Endodermal cell (in vitro differentiated cells): ENCODE measurements around the gene GINS2. TPM values are rescaled to one million over a fixed set of nuclear protein-coding genes. Genes with fewer than 3 reads are reported as not detected.
A peak's percentile ranks its signal among the peaks of the same experiment; 100 is the strongest.

Source experiments
- DNase-seq: peaks from one replicate; pipeline ENCODE4 v3.0.0-alpha.2; 2017
- H3K27ac ChIP-seq: 2 replicates; pipeline ENCODE4 v1.5.1; 2013; ENCODE audit warnings: mild to moderate bottlenecking, low read depth, low read length, moderate library complexity
- H3K27me3 ChIP-seq: 2 replicates; pipeline ENCODE4 v1.6.1; 2013; ENCODE audit warnings: mild to moderate bottlenecking, low read length, moderate library complexity; ENCODE audit not compliant: insufficient read depth, control insufficient read depth, poor library complexity, severe bottlenecking
- H3K36me3 ChIP-seq: 2 replicates; pipeline ENCODE4 v1.7.0; 2013; ENCODE audit warnings: mild to moderate bottlenecking, low read length, moderate library complexity; ENCODE audit not compliant: control insufficient read depth, insufficient read depth
- H3K4me1 ChIP-seq: one replicate; pipeline ENCODE4 v1.7.0; 2013; ENCODE audit warnings: low read length; ENCODE audit not compliant: control insufficient read depth, insufficient read depth
- H3K4me3 ChIP-seq: 2 replicates; pipeline ENCODE4 v1.5.1; 2013; ENCODE audit warnings: mild to moderate bottlenecking, low read length, moderate library complexity
- H3K9ac ChIP-seq: 2 replicates; pipeline ENCODE4 v1.6.1; 2013; ENCODE audit warnings: mild to moderate bottlenecking, low read length, moderate library complexity; ENCODE audit not compliant: poor library complexity, severe bottlenecking; ENCODE audit errors: extremely low read depth
- H3K9me3 ChIP-seq: 2 replicates; pipeline ENCODE4 v1.6.1; 2013; ENCODE audit warnings: mild to moderate bottlenecking, low read length, moderate library complexity; ENCODE audit not compliant: control insufficient read depth
- H3K27ac Mint-ChIP-seq: 2 replicates; pipeline ENCODE4 v1.8.0; 2020; ENCODE audit warnings: mixed read lengths
- H3K27me3 Mint-ChIP-seq: 2 replicates; pipeline ENCODE4 v1.8.0; 2021; ENCODE audit warnings: mild to moderate bottlenecking, mixed read lengths; ENCODE audit not compliant: insufficient read depth
- H3K36me3 Mint-ChIP-seq: 2 replicates; pipeline ENCODE4 v1.8.0; 2020; ENCODE audit warnings: low read depth, mixed read lengths
- H3K4me1 Mint-ChIP-seq: 2 replicates; pipeline ENCODE4 v1.8.0; 2020; ENCODE audit warnings: mixed read lengths
- H3K4me3 Mint-ChIP-seq: 2 replicates; pipeline ENCODE4 v1.8.0; 2020; ENCODE audit warnings: mild to moderate bottlenecking, moderate library complexity, mixed read lengths
- H3K9me3 Mint-ChIP-seq: 2 replicates; pipeline ENCODE4 v1.8.0; 2020; ENCODE audit warnings: mild to moderate bottlenecking, mixed read lengths
- WGBS, 2 experiments: methylation state at CpG; one replicate each; pipeline versions ENCODE4 v1.1.5 to v1.1.7; 2013; ENCODE audit warnings: missing lambda C conversion rate in 2 of 2, mixed read lengths in 1 of 2; ENCODE audit not compliant: insufficient coverage in 1 of 2, insufficient read length in 1 of 2; 5-methylcytosine and 5-hydroxymethylcytosine counted together
- total RNA-seq, 2 donors: library from RNA; stranded (reverse); fragmentation: NEBNext Ultra II Directional in 1 of 2; extraction: Animal tissue kit (Norgen Biotek cat#: 25700) in 1 of 2; gene quantifications; 2 replicates in 1 of 2; 3 replicates in 1 of 2; pipeline ENCODE4 v1.2.1, GENCODE V29; 2021
- TF ChIP-seq, protein P1 (sequence below): fragments of 200-600 bp; sonication (generic); conservative IDR thresholded peaks from 2 replicates; pipeline ENCODE4 v1.5.0; 2021; ENCODE audit warnings: antibody characterized with exemption, mild to moderate bottlenecking

GINS2 gene
- total RNA-seq, 2 donors from 2014 or later, result 32.8 to 42.3 TPM

DNA sequence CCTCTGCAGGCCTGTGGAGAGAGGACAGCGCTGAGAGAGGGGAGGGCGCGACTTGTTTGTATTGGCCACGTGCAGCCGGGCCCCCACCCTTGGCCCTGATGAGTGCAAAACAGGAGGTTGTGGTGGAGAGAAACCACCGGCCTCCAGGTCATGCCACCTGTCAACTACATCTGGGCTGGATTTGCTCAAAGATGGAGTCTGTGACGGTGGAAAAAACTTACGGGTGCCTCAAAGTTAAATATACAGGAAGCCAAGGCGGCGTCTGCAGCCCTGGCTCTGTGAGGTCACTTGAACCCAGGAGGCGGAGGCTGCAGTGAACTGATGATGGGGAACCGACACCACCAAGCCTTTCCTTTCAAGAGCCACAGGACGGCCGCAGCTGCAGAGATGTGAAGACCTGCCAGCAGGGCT, 46.5 kb upstream of the GINS2 start:
- Histone ChIP-seq H3K27ac (no peak overlapping the region), H3K4me1 (no peaks in the 10 kb centered on the region), H3K27me3 (no peaks in the 10 kb centered on the region), H3K4me3 (no peak overlapping the region), H3K9me3 (no peaks in the 10 kb centered on the region), H3K9ac (no peak overlapping the region), H3K36me3 (no peaks in the 10 kb centered on the region)
- no peaks in the 10 kb centered on the region for H3K4me1 Mint-ChIP-seq
- H3K36me3 Mint-ChIP-seq, result peaks cover 2% of the 10 kb centered on the region
- H3K27ac Mint-ChIP-seq, result no peak overlapping the region
- TF ChIP-seq, protein P1, sequence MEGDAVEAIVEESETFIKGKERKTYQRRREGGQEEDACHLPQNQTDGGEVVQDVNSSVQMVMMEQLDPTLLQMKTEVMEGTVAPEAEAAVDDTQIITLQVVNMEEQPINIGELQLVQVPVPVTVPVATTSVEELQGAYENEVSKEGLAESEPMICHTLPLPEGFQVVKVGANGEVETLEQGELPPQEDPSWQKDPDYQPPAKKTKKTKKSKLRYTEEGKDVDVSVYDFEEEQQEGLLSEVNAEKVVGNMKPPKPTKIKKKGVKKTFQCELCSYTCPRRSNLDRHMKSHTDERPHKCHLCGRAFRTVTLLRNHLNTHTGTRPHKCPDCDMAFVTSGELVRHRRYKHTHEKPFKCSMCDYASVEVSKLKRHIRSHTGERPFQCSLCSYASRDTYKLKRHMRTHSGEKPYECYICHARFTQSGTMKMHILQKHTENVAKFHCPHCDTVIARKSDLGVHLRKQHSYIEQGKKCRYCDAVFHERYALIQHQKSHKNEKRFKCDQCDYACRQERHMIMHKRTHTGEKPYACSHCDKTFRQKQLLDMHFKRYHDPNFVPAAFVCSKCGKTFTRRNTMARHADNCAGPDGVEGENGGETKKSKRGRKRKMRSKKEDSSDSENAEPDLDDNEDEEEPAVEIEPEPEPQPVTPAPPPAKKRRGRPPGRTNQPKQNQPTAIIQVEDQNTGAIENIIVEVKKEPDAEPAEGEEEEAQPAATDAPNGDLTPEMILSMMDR, result no peak
- WGBS, 2 experiments, result 89 to 94% methylated on average over 10 to 14 of the region's 14 CpGs
- H3K4me3 Mint-ChIP-seq, result no peak overlapping the region
- DNase-seq, result no peak
- H3K9me3 Mint-ChIP-seq, result no peaks in the 10 kb centered on the region
- no peaks in the 10 kb centered on the region for H3K27me3 Mint-ChIP-seq

DNA sequence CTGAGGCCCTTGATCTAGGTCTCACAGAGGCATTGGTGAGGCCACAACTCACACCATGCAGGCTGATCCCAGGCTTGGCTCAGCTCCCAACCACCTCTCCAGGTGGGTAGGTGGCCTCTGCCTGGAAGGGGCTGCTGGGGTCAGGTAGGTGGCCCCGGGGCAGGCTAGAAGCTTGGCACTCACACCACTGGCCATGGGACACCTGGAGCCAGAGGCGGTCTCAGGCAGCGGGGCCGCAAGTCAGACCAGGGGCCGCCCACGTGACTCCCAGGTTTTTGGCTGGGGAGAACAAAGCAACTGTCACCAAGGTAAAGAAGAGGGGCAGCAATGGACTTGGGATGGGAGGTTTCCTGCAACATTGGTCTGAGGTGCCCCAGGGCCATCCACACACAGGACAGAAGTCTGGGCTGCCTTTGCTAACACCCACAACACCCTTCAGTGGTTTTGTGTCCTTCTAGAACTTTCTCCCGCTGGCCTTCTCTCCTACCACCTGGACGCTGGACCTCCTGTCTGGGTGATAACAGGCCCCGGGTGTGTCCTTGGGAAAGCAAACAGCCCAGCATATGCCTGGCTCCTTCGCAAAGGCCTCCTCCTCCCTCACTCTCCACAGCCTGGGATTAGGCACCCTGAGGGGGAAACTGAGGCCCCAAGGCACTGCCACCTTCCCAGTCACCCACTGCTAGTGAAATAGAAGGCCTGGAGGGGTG, 45.7 kb upstream of the GINS2 start:
- no peak overlapping the region for H3K27ac Mint-ChIP-seq
- H3K4me1 ChIP-seq, result no peaks in the 10 kb centered on the region
- no peak overlapping the region for H3K4me3 ChIP-seq
- no peak for DNase-seq
- H3K9me3 ChIP-seq, result no peaks in the 10 kb centered on the region
- TF ChIP-seq, protein P1, result no peak
- H3K36me3 ChIP-seq, result no peaks in the 10 kb centered on the region
- no peak overlapping the region for H3K4me3 Mint-ChIP-seq
- WGBS, 2 experiments, result 74 to 82% methylated on average over 7 to 10 of the region's 10 CpGs
- H3K27me3 ChIP-seq, result no peaks in the 10 kb centered on the region
- no peaks in the 10 kb centered on the region for H3K27me3 Mint-ChIP-seq
- H3K36me3 Mint-ChIP-seq, result peaks cover 2% of the 10 kb centered on the region
- no peaks in the 10 kb centered on the region for H3K9me3 Mint-ChIP-seq
- no peak overlapping the region for H3K9ac ChIP-seq
- H3K27ac ChIP-seq, result no peak overlapping the region
- peaks cover 3% of the 10 kb centered on the region for H3K4me1 Mint-ChIP-seq

DNA sequence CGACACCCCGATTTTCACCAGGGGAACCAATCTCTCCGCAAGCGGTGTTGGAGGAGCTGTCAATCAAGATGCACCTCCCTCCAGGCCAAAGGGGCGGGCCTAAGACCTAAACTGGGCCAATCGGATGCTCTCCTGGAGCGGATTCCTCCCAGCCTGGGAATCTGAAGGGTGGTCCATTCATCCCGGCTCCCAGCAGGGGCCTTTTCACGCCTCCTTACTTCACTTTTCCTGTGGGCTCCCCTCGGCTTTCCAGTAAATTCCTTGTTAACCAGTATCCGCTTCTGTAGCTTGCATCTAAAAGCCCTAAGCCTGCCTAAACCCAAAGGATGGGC, 45.1 kb upstream of the GINS2 start:
- WGBS, 2 experiments, result 23 to 28% methylated on average over 11 of the region's 11 CpGs
- peak; percentile 97 for DNase-seq
- Histone ChIP-seq H3K27me3 (no peaks in the 10 kb centered on the region), H3K4me1 (no peaks in the 10 kb centered on the region), H3K9ac (no peak overlapping the region), H3K27ac (no peak overlapping the region), H3K9me3 (no peaks in the 10 kb centered on the region), H3K36me3 (no peaks in the 10 kb centered on the region), H3K4me3 (no peak overlapping the region)
- H3K27me3 Mint-ChIP-seq, result no peaks in the 10 kb centered on the region
- peaks cover 2% of the 10 kb centered on the region for H3K36me3 Mint-ChIP-seq
- no peak overlapping the region for H3K4me3 Mint-ChIP-seq
- H3K9me3 Mint-ChIP-seq, result no peaks in the 10 kb centered on the region
- peaks cover 3% of the 10 kb centered on the region for H3K4me1 Mint-ChIP-seq
- TF ChIP-seq, protein P1, result no peak
- H3K27ac Mint-ChIP-seq, result no peak overlapping the region
